Bronchial epithelial cell (primary cell): ENCODE data around the gene MAGEH1. TPM values are rescaled to one million over a fixed set of nuclear protein-coding genes. Genes with fewer than 3 reads are reported as not detected.

Source experiments
- DNase-seq: peaks from one replicate; pipeline ENCODE4 v3.0.0-alpha.2; 2010; ENCODE audit warnings: low read depth
- FAIRE-seq: peaks from 2 replicates; lab custom pipeline; 2011; peaks lifted over from hg19 to GRCh38; lab: Jason Lieb, UNC
- H3K27me3 ChIP-seq: 2 replicates; pipeline ENCODE4 v1.5.1; 2011; ENCODE audit warnings: low read length; ENCODE audit not compliant: control insufficient read depth, insufficient read depth
- H3K36me3 ChIP-seq: 2 replicates; pipeline ENCODE4 v1.5.1; 2011; ENCODE audit warnings: low read length; ENCODE audit not compliant: control insufficient read depth, insufficient read depth
- H3K4me3 ChIP-seq: 2 replicates; pipeline ENCODE4 v1.5.1; 2011; ENCODE audit warnings: mild to moderate bottlenecking, low read depth, low read length, control low read depth
- total RNA-seq: library from RNA; depleted of rRNA; stranded (reverse); fragments of >200 nt; gene quantifications from 2 replicates; pipeline ENCODE4 v1.2.1, GENCODE V29; 2014
- TF ChIP-seq, protein P1 (sequence below): IDR thresholded peaks from 2 replicates; pipeline ENCODE4 v1.5.1; 2011; ENCODE audit warnings: mild to moderate bottlenecking, moderate library complexity, low read length, control low read depth, inconsistent platforms; ENCODE audit not compliant: insufficient read depth, severe bottlenecking

Gene MAGEH1
- total RNA-seq, 1 donor from 2014 or later, result 3.9 TPM

DNA sequence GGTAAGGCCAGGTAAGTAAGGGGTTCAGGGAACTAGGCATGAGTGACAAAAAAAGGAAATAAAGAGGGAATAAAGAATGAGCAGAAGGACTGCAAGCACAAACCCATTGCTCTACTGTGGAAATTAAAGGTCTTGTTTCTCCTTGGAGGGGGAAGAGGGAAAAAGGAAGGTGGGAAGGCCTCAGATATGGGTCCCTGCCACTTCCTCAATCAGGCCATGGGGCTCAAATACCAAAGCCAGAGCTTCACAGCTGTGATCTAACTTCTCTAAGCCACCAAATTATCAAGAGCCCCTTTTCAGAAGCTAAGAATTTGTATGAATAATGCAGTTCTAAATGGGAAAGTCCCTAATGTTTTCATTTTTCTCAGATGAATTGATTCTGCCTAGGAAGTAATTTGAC, 33.0 kb downstream of the MAGEH1 start:
- TF ChIP-seq, protein P1, sequence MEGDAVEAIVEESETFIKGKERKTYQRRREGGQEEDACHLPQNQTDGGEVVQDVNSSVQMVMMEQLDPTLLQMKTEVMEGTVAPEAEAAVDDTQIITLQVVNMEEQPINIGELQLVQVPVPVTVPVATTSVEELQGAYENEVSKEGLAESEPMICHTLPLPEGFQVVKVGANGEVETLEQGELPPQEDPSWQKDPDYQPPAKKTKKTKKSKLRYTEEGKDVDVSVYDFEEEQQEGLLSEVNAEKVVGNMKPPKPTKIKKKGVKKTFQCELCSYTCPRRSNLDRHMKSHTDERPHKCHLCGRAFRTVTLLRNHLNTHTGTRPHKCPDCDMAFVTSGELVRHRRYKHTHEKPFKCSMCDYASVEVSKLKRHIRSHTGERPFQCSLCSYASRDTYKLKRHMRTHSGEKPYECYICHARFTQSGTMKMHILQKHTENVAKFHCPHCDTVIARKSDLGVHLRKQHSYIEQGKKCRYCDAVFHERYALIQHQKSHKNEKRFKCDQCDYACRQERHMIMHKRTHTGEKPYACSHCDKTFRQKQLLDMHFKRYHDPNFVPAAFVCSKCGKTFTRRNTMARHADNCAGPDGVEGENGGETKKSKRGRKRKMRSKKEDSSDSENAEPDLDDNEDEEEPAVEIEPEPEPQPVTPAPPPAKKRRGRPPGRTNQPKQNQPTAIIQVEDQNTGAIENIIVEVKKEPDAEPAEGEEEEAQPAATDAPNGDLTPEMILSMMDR, result no peak
- Histone ChIP-seq H3K36me3 (no peaks in the 10 kb centered on the region), H3K4me3 (no peak overlapping the region), H3K27me3 (no peaks in the 10 kb centered on the region)
- FAIRE-seq (no peak), DNase-seq (no peak)

DNA sequence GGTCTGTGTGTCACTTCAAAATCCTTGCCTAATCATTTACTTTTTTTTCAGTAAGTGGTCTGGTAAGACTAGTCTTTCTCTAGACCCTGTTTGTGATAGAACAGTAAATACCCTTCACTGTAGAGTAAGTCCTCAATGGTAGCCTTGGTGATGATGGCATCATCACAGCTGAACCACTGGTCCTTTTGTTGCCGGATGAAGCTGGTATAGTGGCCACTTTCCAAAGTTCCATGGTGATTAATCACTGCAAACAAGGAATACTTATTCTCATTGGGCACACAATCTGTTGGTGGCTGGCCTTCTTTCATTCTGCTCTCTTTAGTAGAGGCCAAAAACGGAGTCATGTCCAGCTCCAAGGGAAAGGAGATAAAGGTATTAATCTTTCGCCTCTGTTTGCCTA, 34.8 kb downstream of the MAGEH1 start:
- FAIRE-seq (no peak), DNase-seq (peak; percentile 71)
- Histone ChIP-seq H3K36me3 (no peaks in the 10 kb centered on the region), H3K27me3 (no peaks in the 10 kb centered on the region), H3K4me3 (no peak overlapping the region)
- TF ChIP-seq, protein P1, result no peak

DNA sequence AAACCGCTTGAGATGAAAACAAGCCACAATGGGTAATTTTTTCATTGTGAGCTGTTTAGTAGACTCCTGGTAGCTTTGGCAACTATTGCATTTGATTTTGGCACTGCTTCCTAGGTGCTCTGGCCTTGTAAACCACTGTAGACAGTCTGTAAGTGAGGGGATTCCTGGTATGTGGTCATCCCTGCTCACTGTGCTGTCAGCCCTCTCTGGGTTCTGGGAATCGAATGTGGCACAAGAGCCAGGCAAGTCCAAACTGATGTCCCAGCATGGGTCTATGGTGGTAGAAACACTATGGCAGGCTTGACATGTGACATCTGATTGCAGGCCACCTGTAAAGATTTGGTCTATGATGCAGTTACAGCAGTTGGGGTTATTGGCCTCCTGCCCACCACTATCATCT, 35.2 kb downstream of the MAGEH1 start:
- FAIRE-seq, result no peak

DNA sequence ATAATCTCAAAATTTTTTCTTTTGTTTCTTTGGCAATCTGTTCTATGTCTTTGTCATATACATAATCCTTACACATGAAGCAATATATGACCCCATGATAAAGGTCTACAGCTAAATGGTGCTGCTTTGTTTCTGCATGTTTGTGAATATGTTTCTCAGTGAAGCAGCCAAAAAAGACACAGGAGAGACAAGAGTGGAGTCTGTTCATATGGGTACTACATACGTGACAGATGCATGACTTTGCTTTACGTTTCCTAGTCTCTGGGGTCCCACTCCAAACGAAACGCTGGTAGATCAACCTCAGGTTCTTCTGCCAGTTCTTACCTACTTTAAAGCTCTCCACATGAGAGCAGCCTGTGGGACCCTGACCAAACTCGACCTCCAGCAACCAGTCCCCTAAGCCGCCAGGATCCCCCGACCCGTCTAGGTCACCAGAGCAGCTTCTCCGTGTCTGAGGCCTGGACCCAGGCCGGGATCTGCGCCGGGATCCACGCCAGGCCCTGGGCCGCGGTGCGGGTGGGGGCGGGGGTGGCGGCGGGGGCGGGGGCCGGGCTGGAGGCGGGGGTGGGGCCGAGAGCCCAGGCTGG, 36.2 kb downstream of the MAGEH1 start:
- Histone ChIP-seq H3K27me3 (no peaks in the 10 kb centered on the region), H3K4me3 (peak overlapping the region; percentile 54), H3K36me3 (no peaks in the 10 kb centered on the region)
- DNase-seq (no peak), FAIRE-seq (no peak)
- TF ChIP-seq, protein P1, result no peak

More for the DNA sequence above, 35.2 kb downstream of the MAGEH1 start:
- TF ChIP-seq, protein P1, result no peak
- H3K36me3 ChIP-seq, result no peaks in the 10 kb centered on the region
- DNase-seq, result no peak
- no peaks in the 10 kb centered on the region for H3K27me3 ChIP-seq
- no peak overlapping the region for H3K4me3 ChIP-seq

DNA sequence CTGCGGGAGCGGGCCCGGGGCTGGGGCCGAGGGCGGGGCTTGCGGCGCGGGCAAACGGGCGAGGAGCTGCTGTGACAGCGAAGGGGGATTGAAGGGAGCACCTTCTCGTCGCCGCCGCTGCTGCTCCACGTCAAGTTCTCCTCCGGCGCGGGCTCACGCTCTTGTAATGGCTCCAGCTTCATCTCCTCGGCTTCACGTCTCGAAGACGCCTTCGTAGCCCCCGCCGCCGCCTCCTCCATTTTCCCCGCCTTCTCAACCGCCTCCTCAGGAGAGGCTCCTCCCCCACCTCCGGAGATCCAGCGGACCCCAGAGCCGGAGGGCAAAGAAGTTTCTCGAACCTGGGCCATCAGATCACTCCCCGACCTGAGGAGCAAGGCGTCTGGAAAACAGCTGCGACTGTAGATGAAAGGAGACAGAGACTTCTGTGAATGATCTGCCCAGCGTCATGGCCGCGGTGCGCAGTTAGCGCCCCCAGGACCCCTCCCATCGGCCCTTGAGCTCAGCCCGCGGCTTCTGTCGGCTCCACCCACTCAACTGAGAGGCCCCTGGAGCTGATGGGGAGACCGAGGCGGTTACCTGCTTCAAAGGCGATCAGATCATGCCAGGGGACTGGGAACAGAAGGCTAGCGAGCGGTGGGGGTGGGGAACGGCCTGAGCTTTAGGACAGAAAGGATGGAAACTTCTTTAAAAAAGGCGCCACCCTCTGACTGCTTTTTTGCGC, 36.8 kb downstream of the MAGEH1 start:
- Histone ChIP-seq H3K27me3 (no peaks in the 10 kb centered on the region), H3K4me3 (peak overlapping the region; percentile 54), H3K36me3 (no peaks in the 10 kb centered on the region)
- TF ChIP-seq, protein P1, result no peak
- peak; percentile 10 for DNase-seq
- FAIRE-seq, result no peak
